Measurements from ENCODE around the gene ATP8B4.

DNA sequence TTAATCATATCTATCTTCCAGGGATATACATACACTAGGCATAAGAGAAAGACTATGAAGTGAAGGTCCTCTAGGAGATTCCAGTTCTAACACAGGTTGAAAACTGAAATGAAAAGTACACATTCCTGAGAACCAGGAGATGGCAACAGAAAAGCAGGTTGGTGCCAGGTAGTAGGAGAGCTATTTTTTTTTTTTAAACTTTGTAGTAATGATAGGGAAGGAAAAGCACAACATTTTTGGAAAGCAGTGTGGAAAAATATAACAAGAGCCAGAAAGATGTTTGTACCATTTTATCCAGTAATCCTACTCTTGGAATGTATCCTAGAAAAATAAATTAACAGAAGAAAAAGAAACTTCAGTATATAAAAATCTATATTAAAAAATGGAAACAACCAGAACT, 308.3 kb downstream of the ATP8B4 start:
- TF ChIP-seq CTCF (IDR thresholded peaks at IDR 0.05) (no peak), POLR2A (IDR thresholded peaks at IDR 0.05) (no peak)

Data from uterus (tissue), 2 donors.